Activated T-cell treated with anti-CD3 and anti-CD28 coated beads, Interleukin-2, amount 50 U/mL, for 1 hour (primary cell): ENCODE measurements around the gene WLS.

Experiments used
- DNase-seq: peaks from one replicate; pipeline ENCODE4 v3.0.0-alpha.2; 2020

WLS gene

DNA sequence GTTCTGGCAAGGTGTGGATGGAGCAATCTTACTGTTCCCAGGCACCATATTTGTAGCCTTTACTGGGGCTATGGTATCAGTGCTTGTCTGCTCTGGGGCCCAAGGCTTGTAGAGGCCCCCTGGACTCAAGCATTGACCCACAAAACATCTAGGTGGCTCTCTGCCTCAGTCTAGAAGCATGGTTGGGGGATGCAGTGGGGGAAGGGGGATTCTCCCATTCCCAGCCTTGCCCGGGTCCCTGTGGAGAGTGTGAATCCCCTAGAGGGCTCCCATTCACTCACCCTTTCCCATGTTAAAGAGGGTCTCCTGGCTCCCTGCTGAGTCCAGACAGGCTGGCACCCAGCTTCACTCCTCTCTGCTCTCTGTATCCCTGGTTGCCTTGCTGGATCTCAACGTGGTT is 153.7 kb downstream of the WLS start:
- no peak for DNase-seq
